HG02981 (cell line): ENCODE measurements around the gene TRAK1.

Source experiments
- ATAC-seq: cut with Tn5 transposase; IDR thresholded peaks from one replicate; pipeline ENCODE4 v1.9.1; 2021; ENCODE audit warnings: mild to moderate bottlenecking, moderate library complexity; ENCODE audit not compliant: unreplicated experiment

The TRAK1 gene

GRCh38 chr3:42270561-42270960 lies 179.4 kb downstream of the TRAK1 start:
- no peak for ATAC-seq

- no peak for ATAC-seq
These were observed 180.6 kb downstream of the TRAK1 start for GRCh38 chr3:42271786-42272185.

- no peak for ATAC-seq
These were observed 182.2 kb downstream of the TRAK1 start for GRCh38 chr3:42273361-42273760.

- ATAC-seq = no peak
These were observed 183.1 kb downstream of the TRAK1 start for GRCh38 chr3:42274266-42274665.

GRCh38 chr3:42275217-42275616 lies 184.1 kb downstream of the TRAK1 start:
- no peak for ATAC-seq
